HepG2 (cell line): ENCODE results near the gene KCNJ1. TPM values are rescaled to one million over a fixed set of nuclear protein-coding genes. Genes with fewer than 3 reads are reported as not detected.

Experiments
- CTCF ChIP-seq: sonication (generic); formaldehyde crosslinking; IDR thresholded peaks from 2 replicates; pipeline ENCODE4 v1.5.0; 2020; ENCODE audit warnings: mild to moderate bottlenecking, missing genetic modification reagents, moderate library complexity
- DMAP1 ChIP-seq: IDR thresholded peaks from 2 replicates; pipeline ENCODE4 v1.6.1; 2016
- SMC3 ChIP-seq: IDR thresholded peaks from 2 replicates; pipeline ENCODE4 v1.6.1; 2011; ENCODE audit warnings: low read length, improper control_type of control experiment
- TEF ChIP-seq: sonication (generic); formaldehyde crosslinking; IDR thresholded peaks from 2 replicates; pipeline ENCODE4 v1.5.0; 2020; ENCODE audit warnings: missing genetic modification reagents
- ZNF256 ChIP-seq: sonication (generic); formaldehyde crosslinking; conservative IDR thresholded peaks from 2 replicates; pipeline ENCODE4 v1.4.0; 2020; ENCODE audit warnings: missing genetic modification reagents
- ZNF609 ChIP-seq: sonication (generic); formaldehyde crosslinking; IDR thresholded peaks from 2 replicates; pipeline ENCODE4 v1.4.0; 2020; ENCODE audit warnings: mild to moderate bottlenecking, missing genetic modification reagents, borderline replicate concordance
- ZNF777 ChIP-seq: sonication (generic); formaldehyde crosslinking; IDR thresholded peaks from 2 replicates; pipeline ENCODE4 v1.4.0; 2020; ENCODE audit warnings: missing genetic modification reagents
- polyA plus RNA-seq, 8 experiments: library from polyadenylated mRNA; depleted of rRNA in 3 of 8; stranded (reverse) in 7 of 8; unstranded in 1 of 8; fragments of >200 nt; fragmentation: Illumina TruSeq in 4 of 8; extraction: Trizol in 4 of 8; gene quantifications; 2 replicates each; pipeline versions ENCODE4 v1.2.1 to v1.2.3, GENCODE V29; 2011 to 2016; ENCODE audit warnings: low read depth in 4 of 8, missing spikeins in 1 of 8, mixed read lengths in 1 of 8; ENCODE audit not compliant: insufficient read depth in 1 of 8
- total RNA-seq, 5 experiments: library from RNA; depleted of rRNA; stranded (reverse); fragments of >200 nt; fragmentation: Illumina TruSeq; extraction: Trizol; gene quantifications; 2 replicates each; pipeline ENCODE4 v1.2.3, GENCODE V29; 2016; ENCODE audit warnings: low read depth in 1 of 5

The KCNJ1 gene
- total and polyA plus RNA-seq, 2 of the 13 experiments (the other 11 are each of a cell fraction or from before 2014, with no cell fraction given) = not detected

- TF ChIP-seq ZNF609 (CRISPR knock-in tag) (no peak), ZNF256 (no peak), TEF (CRISPR knock-in tag) (no peak), ZNF777 (CRISPR knock-in tag) (no peak), SMC3 (peak; percentile 77), CTCF (CRISPR knock-in tag) (peak; percentile 84), DMAP1 (no peak)
Measured at GRCh38 chr11:128831174-128832120, 35.6 kb downstream of the KCNJ1 start (continued).
